ENCODE measurements around the gene ETS1.

DNA sequence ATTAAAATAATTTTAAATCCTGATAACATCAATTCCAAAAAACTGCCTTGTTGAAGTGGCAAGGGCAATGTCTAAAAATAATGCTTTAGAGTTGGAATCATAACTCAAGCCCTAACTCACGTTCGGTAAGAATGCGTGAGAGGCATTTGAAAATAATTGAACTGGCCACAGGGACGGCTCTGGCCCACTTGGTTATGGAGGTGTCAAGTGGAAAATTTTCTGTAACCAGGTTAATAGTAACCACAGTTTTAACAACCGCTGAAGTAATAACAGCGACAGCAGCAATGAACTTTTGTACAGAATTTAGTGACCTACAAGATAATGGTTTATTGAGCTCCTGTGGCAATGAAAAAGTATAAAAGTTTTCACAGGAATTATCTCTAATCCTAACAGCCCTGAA, 79.4 kb downstream of the ETS1 start:
- TF ChIP-seq SP2 (tag by site-specific recombination; IDR thresholded peaks at IDR 0.05) (no peak), ZBTB8A (tag by site-specific recombination; IDR thresholded peaks at IDR 0.05) (no peak), ZNF155 (tag by site-specific recombination; IDR thresholded peaks at IDR 0.05) (no peak), YY1 (tag by site-specific recombination; IDR thresholded peaks at IDR 0.05) (no peak)
- TF ChIP-seq, protein P1, sequence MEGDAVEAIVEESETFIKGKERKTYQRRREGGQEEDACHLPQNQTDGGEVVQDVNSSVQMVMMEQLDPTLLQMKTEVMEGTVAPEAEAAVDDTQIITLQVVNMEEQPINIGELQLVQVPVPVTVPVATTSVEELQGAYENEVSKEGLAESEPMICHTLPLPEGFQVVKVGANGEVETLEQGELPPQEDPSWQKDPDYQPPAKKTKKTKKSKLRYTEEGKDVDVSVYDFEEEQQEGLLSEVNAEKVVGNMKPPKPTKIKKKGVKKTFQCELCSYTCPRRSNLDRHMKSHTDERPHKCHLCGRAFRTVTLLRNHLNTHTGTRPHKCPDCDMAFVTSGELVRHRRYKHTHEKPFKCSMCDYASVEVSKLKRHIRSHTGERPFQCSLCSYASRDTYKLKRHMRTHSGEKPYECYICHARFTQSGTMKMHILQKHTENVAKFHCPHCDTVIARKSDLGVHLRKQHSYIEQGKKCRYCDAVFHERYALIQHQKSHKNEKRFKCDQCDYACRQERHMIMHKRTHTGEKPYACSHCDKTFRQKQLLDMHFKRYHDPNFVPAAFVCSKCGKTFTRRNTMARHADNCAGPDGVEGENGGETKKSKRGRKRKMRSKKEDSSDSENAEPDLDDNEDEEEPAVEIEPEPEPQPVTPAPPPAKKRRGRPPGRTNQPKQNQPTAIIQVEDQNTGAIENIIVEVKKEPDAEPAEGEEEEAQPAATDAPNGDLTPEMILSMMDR (tag by site-specific recombination; IDR thresholded peaks at IDR 0.05): no peak

Data from HEK293 (cell line).